CD14-positive monocyte (primary cell): Measurements from ENCODE around the gene BRD2. TPM values are rescaled to one million over a fixed set of nuclear protein-coding genes. Genes with fewer than 3 reads are reported as not detected.

Source experiments
- DNase-seq, 3 donors: peaks; one replicate each; pipeline ENCODE4 v3.0.0-alpha.2; 2011 to 2022
- H2AFZ ChIP-seq: 2 replicates; pipeline ENCODE4 v1.6.0; 2012; ENCODE audit warnings: mild to moderate bottlenecking, low read depth, low read length, inconsistent platforms; ENCODE audit not compliant: insufficient read depth, poor library complexity, severe bottlenecking
- H3K27ac ChIP-seq, 2 donors: 1 replicate in 1 of 2; 2 replicates in 1 of 2; pipeline ENCODE4 v1.5.1; 2012 to 2013; ENCODE audit warnings: low read length in 2 of 2, control low read depth in 1 of 2, inconsistent platforms in 1 of 2, low read depth in 1 of 2, mild to moderate bottlenecking in 1 of 2
- H3K27me3 ChIP-seq, 2 donors: one replicate each; pipeline versions ENCODE4 v1.6.0 to v1.6.1; 2011 to 2013; ENCODE audit warnings: low read length in 2 of 2; ENCODE audit not compliant: control insufficient read depth in 2 of 2, insufficient read depth in 2 of 2
- H3K36me3 ChIP-seq, 2 donors: replicated peaks in 1 of 2; 1 replicate in 1 of 2; 2 replicates in 1 of 2; pipeline versions ENCODE4 v1.5.1 to v1.6.1; 2012 to 2013; ENCODE audit warnings: low read length in 2 of 2, control low read depth in 1 of 2, inconsistent platforms in 1 of 2, mild to moderate bottlenecking in 1 of 2; ENCODE audit not compliant: insufficient read depth in 2 of 2, control insufficient read depth in 1 of 2
- H3K4me1 ChIP-seq, 2 donors: 1 replicate in 1 of 2; 2 replicates in 1 of 2; pipeline versions ENCODE4 v1.5.1 to v1.6.1; 2012 to 2013; ENCODE audit warnings: low read length in 2 of 2, control low read depth in 1 of 2, inconsistent platforms in 1 of 2, mild to moderate bottlenecking in 1 of 2, moderate library complexity in 1 of 2; ENCODE audit not compliant: insufficient read depth in 2 of 2, control insufficient read depth in 1 of 2
- H3K4me2 ChIP-seq: replicated peaks from 2 replicates; pipeline ENCODE3; 2012; ENCODE audit warnings: low read length, moderate library complexity, mild to moderate bottlenecking; ENCODE audit not compliant: poor library complexity, severe bottlenecking; ENCODE audit errors: extremely low read depth
- H3K4me3 ChIP-seq, 3 experiments: fragments of 200-600 bp in 1 of 3; sonication (generic) in 1 of 3; replicated peaks in 1 of 3; 1 replicate in 2 of 3; 2 replicates in 1 of 3; pipeline ENCODE4 v1.5.1; 2011 to 2013; ENCODE audit warnings: low read length in 3 of 3, mild to moderate bottlenecking in 3 of 3, control low read depth in 2 of 3, low read depth in 2 of 3, inconsistent platforms in 1 of 3, moderate library complexity in 1 of 3
- H3K79me2 ChIP-seq: 2 replicates; pipeline ENCODE4 v1.6.0; 2012; ENCODE audit warnings: mild to moderate bottlenecking, control low read depth, inconsistent platforms, low read length, moderate library complexity; ENCODE audit not compliant: insufficient read depth
- H3K9ac ChIP-seq: 2 replicates; pipeline ENCODE4 v1.6.0; 2017; ENCODE audit warnings: low read length, mild to moderate bottlenecking; ENCODE audit not compliant: insufficient read depth, poor library complexity, severe bottlenecking
- H3K9me3 ChIP-seq, 2 donors: replicated peaks in 1 of 2; 1 replicate in 1 of 2; 2 replicates in 1 of 2; pipeline versions ENCODE4 v1.5.1 to v1.6.1; 2012 to 2013; ENCODE audit warnings: low read length in 2 of 2, control low read depth in 1 of 2; ENCODE audit not compliant: control insufficient read depth in 1 of 2, insufficient read depth in 1 of 2
- H4K20me1 ChIP-seq: 2 replicates; pipeline ENCODE4 v1.6.0; 2012; ENCODE audit warnings: mild to moderate bottlenecking, low read length, control low read depth, moderate library complexity; ENCODE audit not compliant: insufficient read depth
- H3K27ac Mint-ChIP-seq, 7 donors: one replicate each; pipeline ENCODE4 v1.8.0; 2020; ENCODE audit warnings: mild to moderate bottlenecking in 7 of 7, mixed read lengths in 7 of 7, moderate library complexity in 6 of 7, inconsistent platforms in 2 of 7
- H3K27me3 Mint-ChIP-seq, 3 donors: one replicate each; pipeline ENCODE4 v1.8.0; 2021 to 2022; ENCODE audit warnings: low read depth in 3 of 3, mild to moderate bottlenecking in 3 of 3, mixed read lengths in 3 of 3, moderate library complexity in 3 of 3, inconsistent platforms in 1 of 3
- H3K36me3 Mint-ChIP-seq, 2 donors: one replicate each; pipeline ENCODE4 v1.8.0; 2020; ENCODE audit warnings: mixed read lengths in 2 of 2, inconsistent platforms in 1 of 2, mild to moderate bottlenecking in 1 of 2
- H3K4me1 Mint-ChIP-seq: one replicate; pipeline ENCODE4 v1.8.0; 2020; ENCODE audit warnings: mild to moderate bottlenecking, mixed read lengths
- H3K4me3 Mint-ChIP-seq, 2 donors: one replicate each; pipeline ENCODE4 v1.8.0; 2020; ENCODE audit warnings: mild to moderate bottlenecking in 2 of 2, mixed read lengths in 2 of 2, moderate library complexity in 1 of 2
- H3K9me3 Mint-ChIP-seq, 7 donors: one replicate each; pipeline ENCODE4 v1.8.0; 2020 to 2022; ENCODE audit warnings: mixed read lengths in 7 of 7, mild to moderate bottlenecking in 6 of 7, moderate library complexity in 6 of 7, inconsistent platforms in 2 of 7
- WGBS: methylation state at CpG from one replicate; pipeline ENCODE4 v1.1.5; 2013; ENCODE audit warnings: missing lambda C conversion rate; ENCODE audit not compliant: insufficient coverage; 5-methylcytosine and 5-hydroxymethylcytosine counted together
- intact Hi-C, 2 donors: fragments of 100-400 bp; cut with micrococcal nuclease; formaldehyde crosslinking; loops; one replicate each; pipeline versions ENCODE4 v1.15.0 to v1.15.1; 2023
- polyA plus RNA-seq, 3 donors: library from polyadenylated mRNA; depleted of rRNA in 1 of 3; unstranded in 2 of 3; stranded (reverse) in 1 of 3; fragments of 300-500 nt in 2 of 3; fragments of >200 nt in 1 of 3; fragmentation: Illumina TruSeq in 2 of 3; gene quantifications; 1 replicate in 2 of 3; 2 replicates in 1 of 3; pipeline ENCODE4 v1.2.3, GENCODE V29; 2012 to 2021
- TF ChIP-seq, protein P1 (sequence below): fragments of 200-600 bp; IDR thresholded peaks from one replicate; pipeline ENCODE4 v1.8.0; 2022; ENCODE audit warnings: antibody characterized with exemption, mild to moderate bottlenecking

Gene BRD2
- polyA plus RNA-seq, 3 donors = 9.6 to 475 (median 21.7) TPM

DNA sequence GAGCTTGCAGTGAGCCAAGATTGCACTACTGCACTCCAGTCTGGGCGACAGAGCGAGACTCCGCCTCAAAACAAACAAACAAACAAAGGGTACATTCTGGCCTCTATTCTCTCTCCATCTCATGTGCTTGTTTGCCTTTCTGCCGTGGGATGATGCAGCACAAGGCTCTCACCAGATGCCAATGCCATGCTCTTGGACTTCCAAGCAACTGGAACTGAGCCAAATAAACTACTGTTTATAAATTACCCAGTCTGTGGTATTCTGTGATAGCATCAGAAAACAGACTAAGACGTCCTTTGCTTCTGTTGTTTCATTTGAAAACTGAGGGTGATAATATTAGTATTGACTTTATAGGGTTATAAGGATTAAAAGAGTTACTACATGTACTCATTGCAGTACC, 3.6 kb upstream of the BRD2 start:
- WGBS = 100% methylated on average over 4 of the region's 5 CpGs
- no peaks in the 10 kb centered on the region for H3K9me3 ChIP-seq
- H3K4me3 Mint-ChIP-seq = no peak overlapping the region
- TF ChIP-seq, protein P1, sequence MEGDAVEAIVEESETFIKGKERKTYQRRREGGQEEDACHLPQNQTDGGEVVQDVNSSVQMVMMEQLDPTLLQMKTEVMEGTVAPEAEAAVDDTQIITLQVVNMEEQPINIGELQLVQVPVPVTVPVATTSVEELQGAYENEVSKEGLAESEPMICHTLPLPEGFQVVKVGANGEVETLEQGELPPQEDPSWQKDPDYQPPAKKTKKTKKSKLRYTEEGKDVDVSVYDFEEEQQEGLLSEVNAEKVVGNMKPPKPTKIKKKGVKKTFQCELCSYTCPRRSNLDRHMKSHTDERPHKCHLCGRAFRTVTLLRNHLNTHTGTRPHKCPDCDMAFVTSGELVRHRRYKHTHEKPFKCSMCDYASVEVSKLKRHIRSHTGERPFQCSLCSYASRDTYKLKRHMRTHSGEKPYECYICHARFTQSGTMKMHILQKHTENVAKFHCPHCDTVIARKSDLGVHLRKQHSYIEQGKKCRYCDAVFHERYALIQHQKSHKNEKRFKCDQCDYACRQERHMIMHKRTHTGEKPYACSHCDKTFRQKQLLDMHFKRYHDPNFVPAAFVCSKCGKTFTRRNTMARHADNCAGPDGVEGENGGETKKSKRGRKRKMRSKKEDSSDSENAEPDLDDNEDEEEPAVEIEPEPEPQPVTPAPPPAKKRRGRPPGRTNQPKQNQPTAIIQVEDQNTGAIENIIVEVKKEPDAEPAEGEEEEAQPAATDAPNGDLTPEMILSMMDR = no peak
- peaks cover 0 to 2% (median 0%) of the 10 kb centered on the region in 3 donors for H3K27me3 Mint-ChIP-seq
- peaks cover 98% of the 10 kb centered on the region for H3K79me2 ChIP-seq
- H3K36me3 Mint-ChIP-seq = peaks cover 2 to 5% of the 10 kb centered on the region in 2 donors
- H3K36me3 ChIP-seq = no peaks in the 10 kb centered on the region
- no peak overlapping the region for H3K27ac ChIP-seq
- H3K4me2 ChIP-seq = no peak overlapping the region
- H3K4me1 Mint-ChIP-seq = peaks cover 53% of the 10 kb centered on the region
- intact Hi-C loops = no loop called here
- H3K4me1 ChIP-seq = peaks cover 46 to 66% of the 10 kb centered on the region in 2 donors
- H3K9me3 Mint-ChIP-seq = no peaks in the 10 kb centered on the region
- H3K27ac Mint-ChIP-seq = peak overlapping the region in 1 of 7 donors; percentile 51
- no peak overlapping the region for H3K4me3 ChIP-seq
- no peak overlapping the region for H2AFZ ChIP-seq
- H4K20me1 ChIP-seq = peaks cover 8% of the 10 kb centered on the region
- H3K9ac ChIP-seq = no peak overlapping the region
- no peaks in the 10 kb centered on the region for H3K27me3 ChIP-seq
- no peak for DNase-seq

DNA sequence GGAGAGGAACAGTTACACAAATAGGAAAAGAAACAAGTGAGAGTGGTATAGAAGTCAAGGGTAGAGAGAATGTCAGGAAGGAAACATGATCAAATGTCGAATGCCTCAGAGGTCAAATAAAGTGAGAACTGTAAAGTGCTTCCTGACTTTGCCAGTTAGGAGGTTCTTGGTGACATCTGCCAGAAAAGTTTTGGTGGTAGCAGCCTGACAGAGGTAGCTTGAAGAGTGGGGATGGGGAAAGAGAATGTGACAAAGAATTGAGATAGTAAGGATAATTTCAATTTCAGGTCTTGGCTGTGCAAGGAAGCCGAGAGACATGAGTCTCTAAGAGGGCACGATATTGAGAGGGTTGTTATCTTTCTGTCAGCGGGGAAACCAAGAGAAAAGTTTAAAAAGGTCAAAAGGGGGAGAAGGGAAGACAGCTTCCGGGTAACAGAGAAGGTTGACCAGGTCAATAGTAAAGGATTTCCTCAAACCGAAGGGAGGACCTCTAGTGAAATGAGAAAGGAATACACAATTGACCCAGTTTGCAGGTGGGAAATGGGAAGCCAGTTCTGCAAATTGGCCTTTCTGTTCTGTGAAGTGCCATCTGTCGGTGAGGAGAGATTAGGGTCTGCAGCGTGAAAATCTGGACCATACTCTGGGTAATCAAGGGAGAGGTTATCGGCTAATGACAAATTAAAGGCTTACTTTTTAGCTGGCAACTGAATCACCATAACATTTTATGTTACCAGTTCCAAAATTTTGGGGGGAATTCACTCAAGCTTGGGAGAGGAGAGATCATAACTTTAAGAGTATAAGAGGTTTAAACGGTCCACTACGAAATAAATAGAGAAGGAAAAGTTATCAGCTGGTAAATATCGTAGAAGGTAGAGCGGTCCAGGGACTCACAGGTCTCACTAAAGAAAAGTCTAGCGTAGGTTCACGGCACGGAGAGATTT, 973 bp upstream of the BRD2 start:
- Mint-ChIP-seq H3K9me3 (peaks cover 0 to 3% (median 0%) of the 10 kb centered on the region in 7 donors), H3K36me3 (peaks cover 3 to 6% of the 10 kb centered on the region in 2 donors), H3K4me1 (peaks cover 44% of the 10 kb centered on the region), H3K27me3 (peaks cover 0 to 4% (median 2%) of the 10 kb centered on the region in 3 donors), H3K27ac (peak overlapping the region; percentile 90 to 100 (median 99)), H3K4me3 (peak overlapping the region; percentile 98 to 100)
- H3K27ac ChIP-seq = peak overlapping the region; percentile 95 to 97
- H3K36me3 ChIP-seq = peaks cover 0 to 2% of the 10 kb centered on the region in 2 donors
- TF ChIP-seq, protein P1 = peak; percentile 62
- H3K27me3 ChIP-seq = no peaks in the 10 kb centered on the region
- H4K20me1 ChIP-seq = peaks cover 4% of the 10 kb centered on the region
- H2AFZ ChIP-seq = peak overlapping the region; percentile 86
- peak overlapping the region; percentile 93 to 96 (median 93) for H3K4me3 ChIP-seq
- DNase-seq = peak; percentile 24 to 63 (median 58)
- peak overlapping the region; percentile 79 for H3K9ac ChIP-seq
- peak overlapping the region; percentile 99 for H3K4me2 ChIP-seq
- intact Hi-C loops = loop anchor here in 1 of 2 donors (2.0 kb wide), 1 partner anchor 15 kb away; the partner anchor contains the start of gene HLA-DMA
- H3K4me1 ChIP-seq = peaks cover 42 to 55% of the 10 kb centered on the region in 2 donors
- peaks cover 89% of the 10 kb centered on the region for H3K79me2 ChIP-seq
- 2% methylated on average over 14 of the region's 16 CpGs for WGBS
- H3K9me3 ChIP-seq = no peaks in the 10 kb centered on the region
